IPS-18a (cell line): ENCODE results near the gene LSM14B.

ENCODE experiments used
- H3K27ac ChIP-seq: one replicate; pipeline ENCODE4 v1.5.1; 2013; ENCODE audit warnings: low read length
- H3K27me3 ChIP-seq: one replicate; pipeline ENCODE4 v1.6.1; 2013; ENCODE audit warnings: mild to moderate bottlenecking, low read length; ENCODE audit not compliant: control insufficient read depth, insufficient read depth
- H3K36me3 ChIP-seq: one replicate; pipeline ENCODE4 v1.6.1; 2013; ENCODE audit warnings: low read depth, low read length; ENCODE audit not compliant: control insufficient read depth
- H3K4me1 ChIP-seq: one replicate; pipeline ENCODE4 v1.6.1; 2013; ENCODE audit warnings: low read depth, low read length; ENCODE audit not compliant: control insufficient read depth
- H3K4me3 ChIP-seq: one replicate; pipeline ENCODE4 v1.5.1; 2013; ENCODE audit warnings: low read length
- H3K9ac ChIP-seq: one replicate; pipeline ENCODE4 v1.6.1; 2013; ENCODE audit warnings: mild to moderate bottlenecking, low read length, moderate library complexity
- H3K9me3 ChIP-seq: one replicate; pipeline ENCODE4 v1.6.1; 2013; ENCODE audit warnings: low read depth, low read length; ENCODE audit not compliant: control insufficient read depth

The LSM14B gene

DNA sequence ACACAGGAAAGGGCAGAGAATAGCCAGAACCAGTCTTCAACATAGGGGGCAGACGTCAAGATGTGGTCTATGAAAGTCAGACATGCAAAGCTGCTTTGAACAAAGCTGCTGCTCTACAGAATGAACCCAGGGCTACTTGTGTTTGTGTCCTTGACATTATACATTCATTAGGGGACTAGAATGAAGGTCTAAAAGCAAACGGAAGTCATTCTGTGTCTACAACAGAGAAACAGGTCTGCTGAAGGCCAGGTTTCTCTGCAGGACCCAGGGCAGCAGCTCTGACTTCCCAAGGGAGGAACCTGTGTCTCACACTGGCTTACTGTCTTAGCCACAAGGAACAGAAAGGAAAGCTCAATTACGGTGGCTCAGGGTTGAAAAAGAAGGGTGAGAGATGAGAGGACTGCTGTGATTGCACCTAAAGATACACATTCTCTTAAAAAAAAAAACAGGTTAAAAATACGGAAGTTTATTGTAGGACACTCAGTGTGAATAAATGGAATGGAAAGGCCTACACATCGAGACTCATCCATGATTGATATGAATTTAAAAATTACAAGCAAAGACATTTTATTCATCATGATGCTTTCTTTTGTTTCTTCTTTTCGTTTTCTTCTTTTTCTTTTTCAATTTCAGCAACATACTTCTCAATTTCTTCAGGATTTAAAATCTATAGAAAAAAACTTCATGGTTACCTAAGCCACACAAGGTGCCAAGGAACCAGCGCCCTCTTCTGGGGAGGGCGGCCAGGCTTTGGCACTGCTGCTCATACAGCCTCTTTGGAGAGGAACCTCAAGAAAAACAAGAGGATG is 14.2 kb downstream of the LSM14B start:
- Histone ChIP-seq H3K36me3 (peaks cover 89% of the 10 kb centered on the region), H3K27ac (no peak overlapping the region), H3K9ac (no peak overlapping the region)

DNA sequence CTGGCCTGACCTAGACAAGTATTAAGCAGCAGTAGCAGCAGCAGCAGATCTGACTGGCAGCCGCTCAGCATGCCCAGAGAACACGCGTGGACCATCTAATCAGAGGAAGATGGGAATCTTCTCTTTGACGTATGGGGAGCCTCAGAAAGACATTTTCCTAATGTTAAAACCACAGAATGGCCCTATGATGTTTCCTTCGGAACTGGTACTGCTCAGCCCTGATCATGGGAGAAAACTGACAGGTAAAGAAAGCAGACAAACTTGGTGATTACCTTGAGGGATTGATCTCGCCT is 14.8 kb downstream of the LSM14B start:
- H3K4me3 ChIP-seq = no peak overlapping the region
- no peaks in the 10 kb centered on the region for H3K27me3 ChIP-seq
- no peaks in the 10 kb centered on the region for H3K9me3 ChIP-seq
- H3K9ac ChIP-seq = no peak overlapping the region
- peaks cover 6% of the 10 kb centered on the region for H3K4me1 ChIP-seq
- no peak overlapping the region for H3K27ac ChIP-seq
- peaks cover 84% of the 10 kb centered on the region for H3K36me3 ChIP-seq

More for the DNA sequence above, 14.2 kb downstream of the LSM14B start:
- H3K9me3 ChIP-seq = no peaks in the 10 kb centered on the region
- H3K27me3 ChIP-seq = no peaks in the 10 kb centered on the region
- no peak overlapping the region for H3K4me3 ChIP-seq
- H3K4me1 ChIP-seq = peaks cover 4% of the 10 kb centered on the region

DNA sequence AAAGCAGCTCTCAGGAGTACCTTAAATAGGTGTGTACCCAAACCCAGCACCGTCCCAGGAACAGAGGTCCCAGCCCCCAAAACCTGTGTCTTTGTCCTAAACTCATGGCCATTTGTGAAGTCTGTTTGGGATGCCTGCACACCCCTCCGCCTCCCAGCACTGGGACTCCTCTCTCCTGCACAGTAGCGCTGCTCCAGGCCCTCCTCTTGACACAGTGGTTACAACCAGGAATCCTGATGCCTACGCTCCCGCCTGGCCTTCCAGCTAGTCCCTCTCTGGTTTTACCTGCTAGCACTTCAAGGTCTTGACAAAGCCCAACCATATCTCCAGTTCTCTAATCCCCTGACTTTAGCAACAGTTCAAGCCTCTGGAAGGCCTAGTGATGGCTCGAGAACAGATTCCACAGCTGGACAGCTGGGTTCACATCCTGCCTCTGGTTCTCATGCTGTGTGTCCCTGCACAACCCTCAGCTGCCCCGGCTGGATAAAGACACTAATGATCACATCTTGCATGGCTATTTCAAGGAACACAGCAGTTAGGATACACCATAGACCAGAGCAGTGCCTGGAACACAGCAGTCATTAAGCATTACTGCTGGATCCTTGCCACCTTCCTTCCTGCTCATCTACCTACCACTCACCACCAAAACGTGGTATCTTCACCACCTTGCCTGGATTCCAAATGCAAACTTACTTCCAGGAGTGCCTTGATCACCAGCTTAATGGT is 15.4 kb downstream of the LSM14B start:
- peaks cover 78% of the 10 kb centered on the region for H3K36me3 ChIP-seq
- H3K9me3 ChIP-seq = no peaks in the 10 kb centered on the region
- no peak overlapping the region for H3K4me3 ChIP-seq
- H3K9ac ChIP-seq = no peak overlapping the region
- no peak overlapping the region for H3K27ac ChIP-seq
- H3K27me3 ChIP-seq = no peaks in the 10 kb centered on the region
- peaks cover 6% of the 10 kb centered on the region for H3K4me1 ChIP-seq

DNA sequence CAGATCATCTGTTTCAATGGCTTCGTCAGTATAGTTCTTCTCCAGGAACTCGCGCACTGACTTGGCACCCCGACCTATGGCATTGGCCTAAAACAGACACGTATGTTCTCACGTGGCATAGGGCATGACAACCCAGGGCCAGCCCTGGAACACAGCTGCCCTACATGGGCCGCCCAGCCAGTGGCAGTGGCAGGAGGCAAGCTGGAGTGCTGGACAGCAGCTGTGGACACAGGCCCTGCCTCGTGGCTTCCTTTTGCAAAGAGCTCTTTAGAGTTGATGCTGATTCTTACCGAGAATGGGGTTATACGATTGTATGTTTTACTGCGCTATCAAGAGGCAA is 15.9 kb downstream of the LSM14B start:
- Histone ChIP-seq H3K9ac (no peak overlapping the region), H3K27ac (no peak overlapping the region), H3K4me3 (no peak overlapping the region), H3K36me3 (peaks cover 73% of the 10 kb centered on the region), H3K27me3 (no peaks in the 10 kb centered on the region), H3K9me3 (no peaks in the 10 kb centered on the region), H3K4me1 (peaks cover 6% of the 10 kb centered on the region)

DNA sequence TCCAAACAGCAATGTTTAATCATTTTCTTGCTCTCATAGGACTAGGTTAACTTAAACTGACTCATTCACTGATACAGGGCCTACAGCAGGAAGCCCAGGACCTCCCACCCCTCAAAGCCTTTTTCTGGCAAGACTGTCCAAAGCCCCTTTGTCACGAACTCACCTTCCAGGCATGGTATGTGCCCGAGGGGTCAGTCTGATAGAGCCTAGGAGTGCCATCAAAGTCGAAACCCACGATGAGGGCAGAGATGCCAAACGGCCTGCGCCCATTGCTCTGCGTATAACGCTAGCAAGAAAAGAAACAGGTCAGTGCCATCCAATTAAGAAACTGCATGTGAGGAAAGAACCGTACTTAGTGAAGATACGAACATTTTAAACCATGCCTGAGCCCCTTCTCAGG is 16.6 kb downstream of the LSM14B start:
- H3K9me3 ChIP-seq = no peaks in the 10 kb centered on the region
- no peak overlapping the region for H3K9ac ChIP-seq
- peaks cover 68% of the 10 kb centered on the region for H3K36me3 ChIP-seq
- peaks cover 6% of the 10 kb centered on the region for H3K4me1 ChIP-seq
- H3K27me3 ChIP-seq = no peaks in the 10 kb centered on the region
- no peak overlapping the region for H3K4me3 ChIP-seq
- H3K27ac ChIP-seq = no peak overlapping the region

DNA sequence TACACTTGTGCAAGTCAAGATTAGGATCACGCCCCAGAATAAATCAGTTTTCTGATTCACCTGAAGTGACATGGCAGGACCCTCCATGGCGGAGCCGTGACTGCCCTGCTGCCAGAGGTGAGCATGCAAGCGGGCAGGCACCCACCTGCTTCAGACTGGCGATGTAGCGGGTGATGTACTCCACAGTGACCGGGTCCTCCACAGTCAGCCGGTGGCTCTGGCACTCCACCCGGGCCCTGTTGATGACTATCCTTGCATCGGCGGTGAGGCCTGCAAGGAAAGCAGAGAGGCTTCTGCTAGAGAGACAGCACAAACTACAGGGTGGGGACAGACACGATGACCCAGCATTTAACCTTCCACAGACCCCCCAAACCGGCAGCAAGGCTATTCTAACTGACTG is 17.4 kb downstream of the LSM14B start:
- peaks cover 8% of the 10 kb centered on the region for H3K4me1 ChIP-seq
- no peak overlapping the region for H3K4me3 ChIP-seq
- no peaks in the 10 kb centered on the region for H3K27me3 ChIP-seq
- no peak overlapping the region for H3K9ac ChIP-seq
- H3K36me3 ChIP-seq = peaks cover 63% of the 10 kb centered on the region
- H3K27ac ChIP-seq = no peak overlapping the region
- H3K9me3 ChIP-seq = no peaks in the 10 kb centered on the region

DNA sequence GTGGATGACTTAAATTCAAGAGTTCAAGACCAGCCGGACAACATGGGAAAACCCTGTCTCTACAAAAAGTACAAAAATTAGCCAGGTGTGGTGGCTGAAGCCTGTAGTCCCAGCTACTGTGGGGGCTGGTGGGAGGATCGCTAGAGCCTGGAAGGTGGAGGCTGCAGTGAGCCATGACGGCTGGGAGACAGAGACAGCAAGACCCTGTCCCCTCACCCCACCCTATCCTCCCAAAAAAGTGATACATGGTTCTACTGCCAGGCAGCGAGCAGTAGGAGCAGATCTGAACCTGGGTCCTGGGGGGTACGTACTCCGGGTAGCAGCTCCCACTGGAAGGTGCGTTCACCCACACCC is 18.7 kb downstream of the LSM14B start:
- Histone ChIP-seq H3K27me3 (no peaks in the 10 kb centered on the region), H3K9ac (no peak overlapping the region), H3K36me3 (peaks cover 57% of the 10 kb centered on the region), H3K4me3 (no peak overlapping the region), H3K9me3 (no peaks in the 10 kb centered on the region), H3K4me1 (peaks cover 12% of the 10 kb centered on the region), H3K27ac (no peak overlapping the region)

DNA sequence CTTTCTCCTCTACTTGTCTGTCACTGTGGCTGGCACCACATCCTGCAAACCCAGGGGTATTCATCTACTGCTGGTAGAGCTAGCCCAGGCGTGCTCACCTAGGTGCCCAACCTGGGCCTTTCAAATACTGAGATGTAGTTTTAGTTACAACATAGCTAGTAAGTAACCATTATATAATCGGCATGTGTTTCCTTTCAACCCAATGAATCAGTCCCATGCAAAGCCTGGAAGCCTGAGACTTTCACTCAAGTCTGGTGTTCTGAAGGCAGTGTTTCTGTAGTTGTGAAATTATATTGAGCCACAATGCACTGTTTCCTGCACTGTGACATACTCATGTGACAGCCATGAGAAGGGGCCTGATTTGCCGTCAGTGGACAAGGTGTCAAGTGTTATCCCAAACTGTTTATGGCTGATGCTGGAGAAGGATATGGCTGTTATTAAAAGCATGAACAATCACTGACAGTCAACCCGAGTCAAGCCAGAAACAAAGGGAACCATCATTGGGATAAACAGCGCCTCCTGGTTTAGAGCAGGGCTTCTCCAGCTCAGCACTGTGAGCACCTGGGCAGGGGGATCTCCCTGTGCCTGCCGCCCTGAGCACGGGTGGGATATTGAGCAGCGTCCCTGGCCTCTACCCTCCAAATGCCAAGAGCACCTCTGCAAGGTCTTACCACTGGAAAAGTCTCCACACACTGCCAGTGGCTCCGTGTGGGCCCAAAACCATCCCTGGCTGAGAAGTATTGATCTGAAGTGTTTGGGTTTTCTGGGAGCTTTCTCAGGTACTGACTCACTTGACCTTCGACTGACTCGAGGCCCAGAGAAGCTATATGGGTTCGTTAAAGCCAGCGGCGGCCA is 19.3 kb downstream of the LSM14B start:
- no peaks in the 10 kb centered on the region for H3K27me3 ChIP-seq
- H3K4me1 ChIP-seq = peaks cover 12% of the 10 kb centered on the region
- no peaks in the 10 kb centered on the region for H3K9me3 ChIP-seq
- peak overlapping the region; percentile 75 for H3K9ac ChIP-seq
- H3K27ac ChIP-seq = no peak overlapping the region
- peaks cover 51% of the 10 kb centered on the region for H3K36me3 ChIP-seq
- H3K4me3 ChIP-seq = peak overlapping the region; percentile 88

DNA sequence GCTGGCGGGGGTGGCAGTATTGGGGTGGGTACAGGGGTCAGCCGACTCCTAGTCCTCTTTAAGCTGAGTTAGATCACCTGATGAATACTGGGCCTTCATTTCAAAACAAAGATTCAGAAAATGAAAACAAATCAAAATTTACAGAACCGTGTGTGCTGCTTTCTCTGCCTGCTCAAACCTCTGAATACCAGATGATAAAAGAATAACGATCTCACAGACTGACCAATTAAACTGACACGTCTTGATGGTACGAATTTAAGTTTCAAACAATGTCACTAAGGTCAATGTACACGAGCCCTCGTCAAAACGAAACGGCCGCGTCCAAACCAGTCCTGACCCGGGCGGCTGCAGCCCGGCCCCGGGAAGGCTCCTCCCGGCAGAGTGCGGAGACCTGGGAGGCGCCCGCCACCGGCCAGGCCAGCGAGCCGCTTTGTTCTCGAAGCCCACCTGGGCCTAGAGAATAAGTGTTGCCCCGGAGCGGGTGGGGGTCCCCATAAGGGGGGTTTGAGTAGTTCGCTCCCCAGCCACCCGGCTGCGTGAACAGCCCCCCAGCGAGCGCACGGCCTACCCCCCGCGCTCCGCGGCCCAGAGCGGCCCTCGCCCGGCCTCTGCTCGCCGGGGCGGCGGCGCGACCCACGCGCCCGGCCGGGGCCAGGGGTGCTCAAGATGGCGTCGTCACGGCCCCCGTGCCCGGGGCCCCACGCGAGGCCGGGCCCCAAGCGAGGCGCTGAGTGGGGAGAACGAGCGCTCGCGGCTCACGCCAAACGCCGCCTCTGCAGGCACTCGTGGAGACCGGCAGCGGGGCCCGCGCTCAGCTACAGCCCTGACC is 20.2 kb downstream of the LSM14B start:
- Histone ChIP-seq H3K4me1 (peaks cover 12% of the 10 kb centered on the region), H3K4me3 (peak overlapping the region; percentile 88), H3K27me3 (no peaks in the 10 kb centered on the region), H3K27ac (no peak overlapping the region), H3K9ac (peak overlapping the region; percentile 75), H3K9me3 (no peaks in the 10 kb centered on the region), H3K36me3 (peaks cover 44% of the 10 kb centered on the region)

DNA sequence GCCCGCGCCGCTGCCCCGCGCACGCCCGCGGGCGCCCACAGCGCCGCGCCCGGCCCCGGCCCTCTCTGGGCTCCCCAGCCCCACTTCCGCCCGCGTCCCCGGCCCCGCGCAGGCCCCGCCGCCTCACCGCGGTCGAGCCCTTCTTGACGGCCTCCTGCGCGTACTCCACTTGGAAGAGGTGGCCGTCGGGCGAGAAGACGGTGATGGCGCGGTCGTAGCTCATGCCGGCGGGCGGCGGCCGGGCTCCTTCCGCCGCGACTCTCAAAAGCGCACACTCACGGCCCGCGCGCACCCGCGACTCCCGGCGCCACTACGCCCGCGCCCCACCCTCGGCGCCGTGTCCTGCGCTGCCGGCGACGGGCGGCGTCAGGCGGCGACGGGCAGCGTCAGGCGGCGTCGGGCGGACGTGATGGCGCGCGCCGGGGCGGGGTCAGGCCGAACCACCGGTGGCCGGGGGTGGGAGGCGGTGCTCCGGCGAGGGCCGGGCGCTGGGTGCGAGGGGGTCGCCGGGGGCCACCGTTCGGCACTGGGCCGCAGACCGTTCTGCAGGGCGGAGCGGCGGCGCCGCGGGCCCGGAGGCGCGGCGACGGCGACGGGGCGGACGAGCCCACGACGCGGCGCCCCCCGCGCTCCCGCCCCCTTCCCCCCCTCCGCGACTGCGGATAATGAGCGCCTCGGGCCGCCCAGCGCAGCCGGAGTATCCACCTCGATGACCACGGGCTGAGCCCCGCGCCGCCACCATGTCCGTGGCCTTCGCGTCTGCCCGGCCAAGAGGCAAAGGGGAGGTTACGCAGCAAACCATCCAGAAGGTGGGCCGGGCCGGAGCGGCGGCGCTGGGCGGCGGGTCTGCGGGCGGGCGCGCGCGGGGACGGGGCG is 21.0 kb downstream of the LSM14B start, which contains the start of the genes PSMA7 and SS18L1:
Gene PSMA7, minus strand, starts transcription at position 314 of the 876 bp plus-strand sequence. Its CDS starts 91 bp downstream, at position 223.
Gene SS18L1, plus strand, starts transcription at position 689 of the 876 bp plus-strand sequence. Its CDS starts 52 bp downstream, at position 741.
- H3K36me3 ChIP-seq = peaks cover 35% of the 10 kb centered on the region
- H3K27me3 ChIP-seq = no peaks in the 10 kb centered on the region
- peak within 1 kb of the TSS; percentile 88 for H3K4me3 ChIP-seq
- H3K9me3 ChIP-seq = no peaks in the 10 kb centered on the region
- H3K4me1 ChIP-seq = peaks cover 12% of the 10 kb centered on the region
- peak within 1 kb of the TSS; percentile 75 for H3K9ac ChIP-seq
- H3K27ac ChIP-seq = no peak within 1 kb of the TSS
